Subcutaneous abdominal adipose tissue (tissue), 5 donors: Measurements from ENCODE around the gene KRTAP10-10.
"Not testable (repeated sequence)": the region's sequence is repeated elsewhere in the genome, so short reads cannot be mapped to it uniquely, and the experiment has no call there.

ENCODE experiments used
- H3K27ac ChIP-seq: one replicate; pipeline ENCODE4 v1.7.0; 2013; ENCODE audit warnings: low read depth, mild to moderate bottlenecking, inconsistent platforms, low read length, moderate library complexity
- H3K27me3 ChIP-seq, 5 donors: one replicate each; pipeline ENCODE4 v1.7.0; 2013; ENCODE audit warnings: low read length in 5 of 5, inconsistent platforms in 1 of 5; ENCODE audit not compliant: control insufficient read depth in 5 of 5, insufficient read depth in 4 of 5
- H3K36me3 ChIP-seq, 5 donors: one replicate each; pipeline ENCODE4 v1.7.0; 2013; ENCODE audit warnings: low read length in 5 of 5; ENCODE audit not compliant: control insufficient read depth in 5 of 5, insufficient read depth in 5 of 5
- H3K4me1 ChIP-seq, 5 donors: one replicate each; pipeline ENCODE4 v1.7.0; 2013; ENCODE audit warnings: low read length in 5 of 5, mild to moderate bottlenecking in 3 of 5, moderate library complexity in 1 of 5; ENCODE audit not compliant: control insufficient read depth in 5 of 5, insufficient read depth in 5 of 5
- H3K4me3 ChIP-seq, 5 donors: one replicate each; pipeline ENCODE4 v1.7.0; 2013; ENCODE audit warnings: low read length in 5 of 5, low read depth in 1 of 5
- H3K9ac ChIP-seq, 5 donors: one replicate each; pipeline ENCODE4 v1.7.0; 2013; ENCODE audit warnings: low read length in 5 of 5, mild to moderate bottlenecking in 4 of 5, moderate library complexity in 3 of 5
- H3K9me3 ChIP-seq, 5 donors: one replicate each; pipeline ENCODE4 v1.7.0; 2013; ENCODE audit warnings: low read length in 5 of 5; ENCODE audit not compliant: control insufficient read depth in 5 of 5
- donor health status: healthy.
- donor health status: healthy.
- donor health status: healthy.
- donor health status: healthy.
- donor health status: healthy.

Gene KRTAP10-10

GRCh38 chr21:44594406-44594916, 42.7 kb upstream of the KRTAP10-10 start:
- H3K9me3 ChIP-seq: no peaks in the 10 kb centered on the region
- no peak overlapping the region for H3K27ac ChIP-seq
- no peaks in the 10 kb centered on the region for H3K36me3 ChIP-seq
- H3K9ac ChIP-seq: no peak overlapping the region
- H3K27me3 ChIP-seq: peaks cover 0 to 13% (median 9%) of the 10 kb centered on the region in 5 donors
- H3K4me3 ChIP-seq: no peak overlapping the region
- peaks cover 2 to 24% (median 4%) of the 10 kb centered on the region in 5 donors for H3K4me1 ChIP-seq

- Histone ChIP-seq H3K27me3 (peaks cover 0 to 13% (median 7%) of the 10 kb centered on the region in 5 donors), H3K9me3 (no peaks in the 10 kb centered on the region), H3K4me3 (no peak overlapping the region), H3K36me3 (no peaks in the 10 kb centered on the region), H3K9ac (no peak overlapping the region), H3K27ac (no peak overlapping the region), H3K4me1 (peaks cover 2 to 24% (median 4%) of the 10 kb centered on the region in 5 donors)
These were observed 41.6 kb upstream of the KRTAP10-10 start for GRCh38 chr21:44595524-44595923.

GRCh38 chr21:44596068-44596725, 41.0 kb upstream of the KRTAP10-10 start:
- Histone ChIP-seq H3K4me3 (no peak overlapping the region), H3K9me3 (no peaks in the 10 kb centered on the region), H3K27me3 (peaks cover 0 to 14% (median 12%) of the 10 kb centered on the region in 5 donors), H3K9ac (no peak overlapping the region), H3K4me1 (peaks cover 2 to 24% (median 4%) of the 10 kb centered on the region in 5 donors), H3K36me3 (no peaks in the 10 kb centered on the region), H3K27ac (no peak overlapping the region)

- Histone ChIP-seq H3K27ac (no peak overlapping the region), H3K36me3 (no peaks in the 10 kb centered on the region), H3K4me3 (no peak overlapping the region), H3K4me1 (peaks cover 0 to 9% (median 0%) of the 10 kb centered on the region in 5 donors), H3K9me3 (no peaks in the 10 kb centered on the region), H3K9ac (no peak overlapping the region), H3K27me3 (peaks cover under 1 to 27% (median 16%) of the 10 kb centered on the region in 5 donors)
These were observed 39.1 kb upstream of the KRTAP10-10 start for GRCh38 chr21:44598061-44598460.

- no peak overlapping the region for H3K27ac ChIP-seq
- peaks cover 0 to 5% (median 0%) of the 10 kb centered on the region in 5 donors for H3K9me3 ChIP-seq
- no peak overlapping the region for H3K9ac ChIP-seq
- no peaks in the 10 kb centered on the region for H3K36me3 ChIP-seq
- no peak overlapping the region for H3K4me3 ChIP-seq
- H3K4me1 ChIP-seq: no peaks in the 10 kb centered on the region
- H3K27me3 ChIP-seq: peaks cover 9 to 36% (median 20%) of the 10 kb centered on the region in 5 donors
These were observed 37.7 kb upstream of the KRTAP10-10 start for GRCh38 chr21:44599264-44600029.

GRCh38 chr21:44600118-44600978, 36.8 kb upstream of the KRTAP10-10 start, which contains the start of gene KRTAP10-7:
TSS of gene KRTAP10-7 (plus strand) at chr21:44600597. CDS start at chr21:44600622, 25 bp downstream.
- H3K4me1 ChIP-seq, H3K36me3 ChIP-seq, H3K27ac ChIP-seq, H3K9me3 ChIP-seq, H3K4me3 ChIP-seq, H3K9ac ChIP-seq: not testable (repeated sequence)
- peaks cover 9 to 36% (median 20%) of the 10 kb centered on the region in 5 donors for H3K27me3 ChIP-seq

GRCh38 chr21:44601091-44601490, 36.1 kb upstream of the KRTAP10-10 start:
- H3K9me3 ChIP-seq, H3K9ac ChIP-seq: not testable (repeated sequence)
- peaks cover 9 to 36% (median 20%) of the 10 kb centered on the region in 5 donors for H3K27me3 ChIP-seq

GRCh38 chr21:44601596-44602462, 35.3 kb upstream of the KRTAP10-10 start:
- H3K4me3 ChIP-seq: no peak overlapping the region
- no peak overlapping the region for H3K27ac ChIP-seq
- no peaks in the 10 kb centered on the region for H3K4me1 ChIP-seq
- no peak overlapping the region for H3K9ac ChIP-seq
- no peaks in the 10 kb centered on the region for H3K36me3 ChIP-seq
- peaks cover 0 to 5% (median 0%) of the 10 kb centered on the region in 5 donors for H3K9me3 ChIP-seq
- peaks cover 9 to 36% (median 20%) of the 10 kb centered on the region in 5 donors for H3K27me3 ChIP-seq

More at GRCh38 chr21:44601091-44601490, 36.1 kb upstream of the KRTAP10-10 start:
- H3K4me1 ChIP-seq, H3K36me3 ChIP-seq, H3K4me3 ChIP-seq, H3K27ac ChIP-seq: not testable (repeated sequence)

GRCh38 chr21:44602463-44602850, 34.7 kb upstream of the KRTAP10-10 start:
- Histone ChIP-seq H3K4me3 (no peak overlapping the region), H3K27me3 (peaks cover 9 to 36% (median 20%) of the 10 kb centered on the region in 5 donors), H3K36me3 (no peaks in the 10 kb centered on the region), H3K9me3 (peaks cover 0 to 5% (median 0%) of the 10 kb centered on the region in 5 donors), H3K9ac (no peak overlapping the region), H3K4me1 (no peaks in the 10 kb centered on the region), H3K27ac (no peak overlapping the region)
